ENCODE measurements around the gene OPCML.

GRCh38 chr11:133137270-133137669 lies 395.0 kb downstream of the OPCML start:
- TF ChIP-seq CTCF (IDR thresholded peaks at IDR 0.05) (no peak), POLR2A (IDR thresholded peaks at IDR 0.05) (no peak)

Measured in prostate gland (tissue), 2 donors.